HepG2 (cell line): ENCODE data around the gene IRF2. TPM values are rescaled to one million over a fixed set of nuclear protein-coding genes. Genes with fewer than 3 reads are reported as not detected.

Experiments
- CBX5 ChIP-seq: sonication (generic); formaldehyde crosslinking; IDR thresholded peaks from 2 replicates; pipeline ENCODE4 v1.4.0; 2020; ENCODE audit warnings: missing genetic modification reagents, borderline replicate concordance
- EHMT2 ChIP-seq: fragments of 200-600 bp; sonication (generic); IDR thresholded peaks from 2 replicates; pipeline ENCODE4 v1.7.0; 2017; ENCODE audit warnings: antibody characterized with exemption, low read depth, low read length, borderline replicate concordance
- HNRNPUL1 ChIP-seq: fragments of 200-400 bp; formaldehyde crosslinking; IDR thresholded peaks from 2 replicates; pipeline ENCODE4 v1.6.1; 2017; ENCODE audit warnings: low read depth, mild to moderate bottlenecking, low read length, moderate library complexity
- KDM5A ChIP-seq: fragments of 200-600 bp; sonication (generic); IDR thresholded peaks from 2 replicates; pipeline ENCODE4 v1.7.0; 2018; ENCODE audit warnings: antibody characterized with exemption, mild to moderate bottlenecking, low read length, borderline replicate concordance
- LBX2 ChIP-seq: sonication (generic); formaldehyde crosslinking; IDR thresholded peaks from 2 replicates; pipeline ENCODE4 v1.5.0; 2020; ENCODE audit warnings: missing genetic modification reagents, mild to moderate bottlenecking, borderline replicate concordance
- MXD4 ChIP-seq: IDR thresholded peaks from 2 replicates; pipeline ENCODE4 v1.6.1; 2016; ENCODE audit warnings: mild to moderate bottlenecking, missing biosample characterization, missing genetic modification reagents
- NFE2L2 ChIP-seq: fragments of 150-350 bp; IDR thresholded peaks from 2 replicates; pipeline ENCODE4 v1.6.1; 2014; ENCODE audit warnings: low read length
- RAD21 ChIP-seq: fragments of 450-650 bp; formaldehyde crosslinking; IDR thresholded peaks from 2 replicates; pipeline ENCODE4 v1.5.0; 2020; ENCODE audit warnings: mild to moderate bottlenecking
- RAD51 ChIP-seq: fragments of 450-650 bp; IDR thresholded peaks from 2 replicates; pipeline ENCODE4 v1.6.1; 2016; ENCODE audit warnings: borderline replicate concordance
- STAT6 ChIP-seq: sonication (generic); formaldehyde crosslinking; IDR thresholded peaks from 2 replicates; pipeline ENCODE4 v1.4.0; 2020; ENCODE audit warnings: missing genetic modification reagents, mild to moderate bottlenecking, borderline replicate concordance
- ZBTB3 ChIP-seq: sonication (generic); formaldehyde crosslinking; IDR thresholded peaks from 2 replicates; pipeline ENCODE4 v1.4.0; 2020; ENCODE audit warnings: low read depth, mild to moderate bottlenecking, moderate library complexity, missing genetic modification reagents, borderline replicate concordance
- ZBTB40 ChIP-seq, 2 experiments: fragments of 450-650 bp in 1 of 2; sonication (generic) in 1 of 2; formaldehyde crosslinking in 1 of 2; IDR thresholded peaks; 2 replicates each; pipeline versions ENCODE4 v1.6.1 to v1.8.0; 2016 to 2022; ENCODE audit warnings: antibody characterized with exemption in 1 of 2, mild to moderate bottlenecking in 1 of 2, missing genetic modification reagents in 1 of 2
- ZNF703 ChIP-seq: sonication (generic); formaldehyde crosslinking; IDR thresholded peaks from 2 replicates; pipeline ENCODE4 v1.5.1; 2020; ENCODE audit warnings: missing genetic modification reagents, mild to moderate bottlenecking, moderate library complexity, borderline replicate concordance
- ZNF704 ChIP-seq: sonication (generic); formaldehyde crosslinking; IDR thresholded peaks from 2 replicates; pipeline ENCODE4 v1.8.1; 2023; ENCODE audit warnings: mild to moderate bottlenecking, inconsistent platforms, moderate library complexity, missing genetic modification reagents, borderline replicate concordance
- polyA plus RNA-seq, 8 experiments: library from polyadenylated mRNA; depleted of rRNA in 3 of 8; stranded (reverse) in 7 of 8; unstranded in 1 of 8; fragments of >200 nt; fragmentation: Illumina TruSeq in 4 of 8; extraction: Trizol in 4 of 8; gene quantifications; 2 replicates each; pipeline versions ENCODE4 v1.2.1 to v1.2.3, GENCODE V29; 2011 to 2016; ENCODE audit warnings: low read depth in 4 of 8, missing spikeins in 1 of 8, mixed read lengths in 1 of 8; ENCODE audit not compliant: insufficient read depth in 1 of 8
- total RNA-seq, 5 experiments: library from RNA; depleted of rRNA; stranded (reverse); fragments of >200 nt; fragmentation: Illumina TruSeq; extraction: Trizol; gene quantifications; 2 replicates each; pipeline ENCODE4 v1.2.3, GENCODE V29; 2016; ENCODE audit warnings: low read depth in 1 of 5

The IRF2 gene
- total and polyA plus RNA-seq, 2 of the 13 experiments (the other 11 are each of a cell fraction or from before 2014, with no cell fraction given) = 15.5 to 28.8 TPM

GRCh38 chr4:184364100-184364921 lies 110.0 kb downstream of the IRF2 start (continued):
- TF ChIP-seq RAD51 = no peak
- no peak for TF ChIP-seq RAD21 (CRISPR knock-in tag)
- peak; percentile 91 for TF ChIP-seq MXD4 (CRISPR knock-in tag)
- TF ChIP-seq STAT6 (CRISPR knock-in tag) = 0 out of 2 replicates have a peak, but pooled peaks have one; percentile 47
- no peak for TF ChIP-seq KDM5A
- TF ChIP-seq NFE2L2 = no peak
- TF ChIP-seq ZNF703 (CRISPR knock-in tag) = no peak; the same call in 1 of the 2 replicates
- TF ChIP-seq EHMT2 = peak; percentile 23; the same call in 1 of the 2 replicates
- TF ChIP-seq CBX5 (CRISPR knock-in tag) = peak; percentile 53; the same call in 1 of the 2 replicates
- no peak for TF ChIP-seq LBX2 (CRISPR knock-in tag)
- no peak for TF ChIP-seq ZBTB40 (IDR thresholded peaks at IDR 0.05)
- TF ChIP-seq ZBTB40 (CRISPR knock-in tag; IDR thresholded peaks at IDR 0.05) = no peak
- TF ChIP-seq HNRNPUL1 = peak; percentile 24; the same call in 1 of the 2 replicates
- TF ChIP-seq ZNF704 = 0 out of 2 replicates have a peak, but pooled peaks have one; percentile 47
- no peak for TF ChIP-seq ZBTB3 (CRISPR knock-in tag)
